Loucy (cell line): ENCODE data around the gene ADAT2.

Experiments
- H2AFZ ChIP-seq: fragments of 200-600 bp; sonication (generic); 2 replicates; pipeline ENCODE4 v1.6.0; 2016; ENCODE audit warnings: antibody characterized with exemption, mild to moderate bottlenecking, low read length, moderate library complexity
- H3F3A ChIP-seq: fragments of 200-600 bp; 2 replicates; pipeline ENCODE4 v1.6.0; 2016; ENCODE audit warnings: antibody characterized with exemption, low read depth, mild to moderate bottlenecking
- H3K27me3 ChIP-seq: fragments of 200-600 bp; sonication (generic); 2 replicates; pipeline ENCODE4 v1.6.1; 2014; ENCODE audit warnings: low read length, mild to moderate bottlenecking; ENCODE audit not compliant: insufficient read depth, poor library complexity, severe bottlenecking
- H3K36me3 ChIP-seq: fragments of 200-600 bp; sonication (generic); 2 replicates; pipeline ENCODE4 v1.6.1; 2016; ENCODE audit warnings: low read length; ENCODE audit not compliant: insufficient read depth
- H3K4me1 ChIP-seq: fragments of 200-600 bp; sonication (generic); 2 replicates; pipeline ENCODE4 v1.5.1; 2014; ENCODE audit warnings: low read length, mild to moderate bottlenecking; ENCODE audit not compliant: insufficient read depth, poor library complexity, severe bottlenecking
- H3K4me2 ChIP-seq: fragments of 200-600 bp; sonication (generic); 2 replicates; pipeline ENCODE4 v1.6.0; 2014; ENCODE audit warnings: antibody characterized with exemption, low read length, low read depth, mild to moderate bottlenecking; ENCODE audit not compliant: poor library complexity, severe bottlenecking
- H3K4me3 ChIP-seq: fragments of 200-600 bp; sonication (generic); 2 replicates; pipeline ENCODE4 v1.5.1; 2014; ENCODE audit warnings: low read length, mild to moderate bottlenecking, mixed read lengths; ENCODE audit not compliant: poor library complexity, severe bottlenecking
- H3K79me2 ChIP-seq: fragments of 200-600 bp; sonication (generic); 2 replicates; pipeline ENCODE4 v1.6.1; 2014; ENCODE audit warnings: low read length; ENCODE audit not compliant: insufficient read depth
- H3K9ac ChIP-seq: fragments of 200-600 bp; sonication (generic); 2 replicates; pipeline ENCODE4 v1.6.0; 2014; ENCODE audit warnings: mild to moderate bottlenecking, low read depth, low read length, moderate library complexity; ENCODE audit not compliant: poor library complexity, severe bottlenecking
- H3K9me2 ChIP-seq: fragments of 200-600 bp; sonication (generic); replicated peaks from 2 replicates; pipeline ENCODE4 v1.6.1; 2016; ENCODE audit warnings: low read depth, low read length, mixed read lengths
- H3K9me3 ChIP-seq: fragments of 200-600 bp; sonication (generic); 2 replicates; pipeline ENCODE4 v1.6.1; 2014; ENCODE audit warnings: mild to moderate bottlenecking, antibody characterized with exemption, low read length, low read depth; ENCODE audit not compliant: insufficient read depth
- H4K20me1 ChIP-seq: fragments of 200-600 bp; sonication (generic); 2 replicates; pipeline ENCODE4 v1.6.0; 2014; ENCODE audit warnings: antibody characterized with exemption, low read length, mild to moderate bottlenecking; ENCODE audit not compliant: insufficient read depth, poor library complexity, severe bottlenecking
- CTCF ChIP-seq: fragments of 200-600 bp; sonication (generic); conservative IDR thresholded peaks from 2 replicates; pipeline ENCODE4 v1.5.1; 2014; ENCODE audit warnings: mild to moderate bottlenecking, antibody characterized with exemption, low read length
- EZH2phosphoT487 ChIP-seq: fragments of 200-600 bp; IDR thresholded peaks from 2 replicates; pipeline ENCODE4 v1.6.1; 2018; ENCODE audit warnings: antibody characterized with exemption, mild to moderate bottlenecking, moderate library complexity, borderline replicate concordance

The ADAT2 gene

GRCh38 chr6:143485967-143486366 lies 35.5 kb upstream of the ADAT2 start:
- Histone ChIP-seq H3F3A (no peaks in the 10 kb centered on the region), H3K9me2 (no peaks in the 10 kb centered on the region), H3K4me1 (no peaks in the 10 kb centered on the region), H3K4me3 (no peak overlapping the region), H3K9ac (no peak overlapping the region), H3K27me3 (no peaks in the 10 kb centered on the region), H3K36me3 (no peaks in the 10 kb centered on the region), H3K9me3 (no peaks in the 10 kb centered on the region), H2AFZ (no peak overlapping the region), H4K20me1 (no peaks in the 10 kb centered on the region), H3K79me2 (no peaks in the 10 kb centered on the region), H3K4me2 (no peak overlapping the region)
- no peak for TF ChIP-seq CTCF
- TF ChIP-seq EZH2phosphoT487: no peak

GRCh38 chr6:143482593-143482992 lies 32.1 kb upstream of the ADAT2 start:
- Histone ChIP-seq H3K4me3 (no peak overlapping the region), H3K9ac (no peak overlapping the region), H4K20me1 (no peaks in the 10 kb centered on the region), H3K4me1 (no peaks in the 10 kb centered on the region), H3K9me2 (no peaks in the 10 kb centered on the region), H2AFZ (no peak overlapping the region), H3K79me2 (no peaks in the 10 kb centered on the region), H3K4me2 (no peak overlapping the region), H3F3A (no peaks in the 10 kb centered on the region), H3K36me3 (peaks cover 18% of the 10 kb centered on the region; the same call in 1 of the 2 replicates), H3K9me3 (no peaks in the 10 kb centered on the region), H3K27me3 (no peaks in the 10 kb centered on the region)
- TF ChIP-seq CTCF: no peak
- TF ChIP-seq EZH2phosphoT487: no peak

- H4K20me1 ChIP-seq: no peaks in the 10 kb centered on the region
- no peaks in the 10 kb centered on the region for H3K9me3 ChIP-seq
- no peaks in the 10 kb centered on the region for H3F3A ChIP-seq
- H3K9me2 ChIP-seq: no peaks in the 10 kb centered on the region
- H3K4me3 ChIP-seq: no peak overlapping the region
- H3K4me1 ChIP-seq: no peaks in the 10 kb centered on the region
- no peak overlapping the region for H3K4me2 ChIP-seq
- no peak overlapping the region for H2AFZ ChIP-seq
- H3K79me2 ChIP-seq: no peaks in the 10 kb centered on the region
- H3K27me3 ChIP-seq: no peaks in the 10 kb centered on the region
- TF ChIP-seq EZH2phosphoT487 (no peak), CTCF (no peak)
- no peak overlapping the region for H3K9ac ChIP-seq
- peaks cover 44% of the 10 kb centered on the region; the same call in 1 of the 2 replicates for H3K36me3 ChIP-seq
Observed at GRCh38 chr6:143478479-143479062, 28.1 kb upstream of the ADAT2 start.
